Measurements from ENCODE around the gene LTN1.
"Not testable (repeated sequence)": the region's sequence is repeated elsewhere in the genome, so short reads cannot be mapped to it uniquely, and the experiment has no call there.

Gene LTN1

GRCh38 chr21:29011236-29011635, 18.6 kb upstream of the LTN1 start:
- H3K4me3 ChIP-seq (ENCODE audit: low read length); H3K9me3 ChIP-seq (ENCODE audit: control insufficient read depth, low read length); DNase-seq (ENCODE audit: low read depth); H3K9ac ChIP-seq (ENCODE audit: low read length); H3K4me1 ChIP-seq (ENCODE audit: control insufficient read depth, insufficient read depth, low read length); H3K27me3 ChIP-seq (replicated peaks; ENCODE audit: control insufficient read depth, insufficient read depth, low read length): not testable (repeated sequence)
- peaks cover 28% of the 10 kb centered on the region for H3K36me3 ChIP-seq (ENCODE audit: control insufficient read depth, insufficient read depth, low read length, severe bottlenecking)

- no peaks in the 10 kb centered on the region for H3K9me3 ChIP-seq (ENCODE audit: control insufficient read depth, low read length)
- no peaks in the 10 kb centered on the region for H3K27me3 ChIP-seq (replicated peaks; ENCODE audit: control insufficient read depth, insufficient read depth, low read length)
- peaks cover 34% of the 10 kb centered on the region for H3K36me3 ChIP-seq (ENCODE audit: control insufficient read depth, insufficient read depth, low read length, severe bottlenecking)
- no peak overlapping the region for H3K9ac ChIP-seq (ENCODE audit: low read length)
- DNase-seq (ENCODE audit: low read depth), result no peak
- H3K4me3 ChIP-seq (ENCODE audit: low read length), result no peak overlapping the region
- H3K4me1 ChIP-seq (ENCODE audit: control insufficient read depth, insufficient read depth, low read length), result peaks cover 4% of the 10 kb centered on the region
Measured at GRCh38 chr21:29008367-29008766, 15.7 kb upstream of the LTN1 start.

- no peaks in the 10 kb centered on the region for H3K27me3 ChIP-seq (replicated peaks; ENCODE audit: control insufficient read depth, insufficient read depth, low read length)
Measured at GRCh38 chr21:29007810-29008209, 15.1 kb upstream of the LTN1 start.

GRCh38 chr21:29007135-29007534, 14.5 kb upstream of the LTN1 start:
- H3K27me3 ChIP-seq (replicated peaks; ENCODE audit: control insufficient read depth, insufficient read depth, low read length), result no peaks in the 10 kb centered on the region

More at GRCh38 chr21:29007810-29008209, 15.1 kb upstream of the LTN1 start:
- no peaks in the 10 kb centered on the region for H3K9me3 ChIP-seq (ENCODE audit: control insufficient read depth, low read length)
- no peak overlapping the region for H3K4me3 ChIP-seq (ENCODE audit: low read length)
- no peak for DNase-seq (ENCODE audit: low read depth)
- peaks cover 34% of the 10 kb centered on the region for H3K36me3 ChIP-seq (ENCODE audit: control insufficient read depth, insufficient read depth, low read length, severe bottlenecking)
- peaks cover 4% of the 10 kb centered on the region for H3K4me1 ChIP-seq (ENCODE audit: control insufficient read depth, insufficient read depth, low read length)
- no peak overlapping the region for H3K9ac ChIP-seq (ENCODE audit: low read length)

GRCh38 chr21:29005696-29006095, 13.0 kb upstream of the LTN1 start:
- H3K36me3 ChIP-seq (ENCODE audit: control insufficient read depth, insufficient read depth, low read length, severe bottlenecking), result peaks cover 34% of the 10 kb centered on the region
- no peak overlapping the region for H3K9ac ChIP-seq (ENCODE audit: low read length)
- H3K27me3 ChIP-seq (replicated peaks; ENCODE audit: control insufficient read depth, insufficient read depth, low read length), result no peaks in the 10 kb centered on the region
- H3K4me1 ChIP-seq (ENCODE audit: control insufficient read depth, insufficient read depth, low read length), result peaks cover 4% of the 10 kb centered on the region
- no peak for DNase-seq (ENCODE audit: low read depth)
- H3K9me3 ChIP-seq (ENCODE audit: control insufficient read depth, low read length), result no peaks in the 10 kb centered on the region
- H3K4me3 ChIP-seq (ENCODE audit: low read length), result no peak overlapping the region

More at GRCh38 chr21:29007135-29007534, 14.5 kb upstream of the LTN1 start:
- no peak for DNase-seq (ENCODE audit: low read depth)
- H3K4me1 ChIP-seq (ENCODE audit: control insufficient read depth, insufficient read depth, low read length), result peaks cover 4% of the 10 kb centered on the region
- no peak overlapping the region for H3K4me3 ChIP-seq (ENCODE audit: low read length)
- H3K36me3 ChIP-seq (ENCODE audit: control insufficient read depth, insufficient read depth, low read length, severe bottlenecking), result peaks cover 34% of the 10 kb centered on the region
- H3K9me3 ChIP-seq (ENCODE audit: control insufficient read depth, low read length), result no peaks in the 10 kb centered on the region
- no peak overlapping the region for H3K9ac ChIP-seq (ENCODE audit: low read length)

GRCh38 chr21:29002442-29003144, 9.9 kb upstream of the LTN1 start:
- Histone ChIP-seq H3K27me3 (replicated peaks; ENCODE audit: control insufficient read depth, insufficient read depth, low read length) (no peaks in the 10 kb centered on the region), H3K36me3 (ENCODE audit: control insufficient read depth, insufficient read depth, low read length, severe bottlenecking) (peaks cover 17% of the 10 kb centered on the region), H3K9ac (ENCODE audit: low read length) (peak overlapping the region; percentile 96), H3K9me3 (ENCODE audit: control insufficient read depth, low read length) (no peaks in the 10 kb centered on the region), H3K4me1 (ENCODE audit: control insufficient read depth, insufficient read depth, low read length) (peaks cover 4% of the 10 kb centered on the region), H3K4me3 (ENCODE audit: low read length) (peak overlapping the region; percentile 94)
- peak; percentile 97 for DNase-seq (ENCODE audit: low read depth)

- Histone ChIP-seq H3K9me3 (ENCODE audit: control insufficient read depth, low read length) (no peaks in the 10 kb centered on the region), H3K27me3 (replicated peaks; ENCODE audit: control insufficient read depth, insufficient read depth, low read length) (no peaks in the 10 kb centered on the region), H3K36me3 (ENCODE audit: control insufficient read depth, insufficient read depth, low read length, severe bottlenecking) (no peaks in the 10 kb centered on the region), H3K4me3 (ENCODE audit: low read length) (peak overlapping the region; percentile 100), H3K9ac (ENCODE audit: low read length) (peak overlapping the region; percentile 86), H3K4me1 (ENCODE audit: control insufficient read depth, insufficient read depth, low read length) (peaks cover 22% of the 10 kb centered on the region)
- DNase-seq (ENCODE audit: low read depth), result no peak
Measured at GRCh38 chr21:28993293-28993629, 584 bp upstream of the LTN1 start.

- Histone ChIP-seq H3K9ac (ENCODE audit: low read length) (peak overlapping the region; percentile 91), H3K27me3 (replicated peaks; ENCODE audit: control insufficient read depth, insufficient read depth, low read length) (no peaks in the 10 kb centered on the region), H3K36me3 (ENCODE audit: control insufficient read depth, insufficient read depth, low read length, severe bottlenecking) (no peaks in the 10 kb centered on the region), H3K4me3 (ENCODE audit: low read length) (peak overlapping the region; percentile 100), H3K4me1 (ENCODE audit: control insufficient read depth, insufficient read depth, low read length) (peaks cover 22% of the 10 kb centered on the region), H3K9me3 (ENCODE audit: control insufficient read depth, low read length) (no peaks in the 10 kb centered on the region)
- DNase-seq (ENCODE audit: low read depth), result peak; percentile 36
Measured at GRCh38 chr21:28991861-28992525, 684 bp downstream of the LTN1 start.

GRCh38 chr21:28988146-28988545, 4.5 kb downstream of the LTN1 start:
- Histone ChIP-seq H3K36me3 (ENCODE audit: control insufficient read depth, insufficient read depth, low read length, severe bottlenecking) (peaks cover 25% of the 10 kb centered on the region), H3K4me1 (ENCODE audit: control insufficient read depth, insufficient read depth, low read length) (peaks cover 27% of the 10 kb centered on the region)
- DNase-seq (ENCODE audit: low read depth); H3K27me3 ChIP-seq (replicated peaks; ENCODE audit: control insufficient read depth, insufficient read depth, low read length); H3K4me3 ChIP-seq (ENCODE audit: low read length); H3K9me3 ChIP-seq (ENCODE audit: control insufficient read depth, low read length); H3K9ac ChIP-seq (ENCODE audit: low read length): not testable (repeated sequence)

GRCh38 chr21:28986677-28987076, 6.0 kb downstream of the LTN1 start:
- Histone ChIP-seq H3K4me1 (ENCODE audit: control insufficient read depth, insufficient read depth, low read length) (peaks cover 21% of the 10 kb centered on the region), H3K4me3 (ENCODE audit: low read length) (no peak overlapping the region), H3K36me3 (ENCODE audit: control insufficient read depth, insufficient read depth, low read length, severe bottlenecking) (peaks cover 39% of the 10 kb centered on the region), H3K9ac (ENCODE audit: low read length) (no peak overlapping the region), H3K27me3 (replicated peaks; ENCODE audit: control insufficient read depth, insufficient read depth, low read length) (no peaks in the 10 kb centered on the region), H3K9me3 (ENCODE audit: control insufficient read depth, low read length) (no peaks in the 10 kb centered on the region)
- DNase-seq (ENCODE audit: low read depth), result no peak

GRCh38 chr21:28982637-28983036, 10.0 kb downstream of the LTN1 start:
- H3K27me3 ChIP-seq (replicated peaks; ENCODE audit: control insufficient read depth, insufficient read depth, low read length), result no peaks in the 10 kb centered on the region

More at GRCh38 chr21:28982637-28983036, 10.0 kb downstream of the LTN1 start:
- Histone ChIP-seq H3K36me3 (ENCODE audit: control insufficient read depth, insufficient read depth, low read length, severe bottlenecking) (peaks cover 76% of the 10 kb centered on the region), H3K4me1 (ENCODE audit: control insufficient read depth, insufficient read depth, low read length) (peaks cover 8% of the 10 kb centered on the region), H3K9me3 (ENCODE audit: control insufficient read depth, low read length) (no peaks in the 10 kb centered on the region), H3K4me3 (ENCODE audit: low read length) (no peak overlapping the region), H3K9ac (ENCODE audit: low read length) (no peak overlapping the region)
- DNase-seq (ENCODE audit: low read depth), result no peak
